Liver (tissue), 9 donors: ENCODE data around the gene TYMS. TPM values are rescaled to one million over a fixed set of nuclear protein-coding genes. Genes with fewer than 3 reads are reported as not detected.
A peak's percentile ranks its signal among the peaks of the same experiment; 100 is the strongest.

Source experiments
- DNase-seq: peaks from one replicate; pipeline ENCODE4 v3.0.0-alpha.2; 2017; ENCODE audit warnings: low spot score
- H3K27ac ChIP-seq, 2 donors: one replicate each; pipeline ENCODE4 v1.7.0; 2013; ENCODE audit warnings: inconsistent platforms in 2 of 2, low read length in 2 of 2, control low read depth in 1 of 2, low read depth in 1 of 2, mild to moderate bottlenecking in 1 of 2
- H3K27me3 ChIP-seq, 4 donors: one replicate each; pipeline versions ENCODE4 v1.6.1 to v1.7.0; 2013; ENCODE audit warnings: low read length in 3 of 4, inconsistent platforms in 1 of 4, mild to moderate bottlenecking in 1 of 4, moderate library complexity in 1 of 4; ENCODE audit not compliant: control insufficient read depth in 4 of 4, insufficient read depth in 4 of 4
- H3K36me3 ChIP-seq, 4 donors: one replicate each; pipeline versions ENCODE4 v1.6.1 to v1.7.0; 2013; ENCODE audit warnings: low read length in 3 of 4, mild to moderate bottlenecking in 3 of 4, low read depth in 1 of 4, moderate library complexity in 1 of 4; ENCODE audit not compliant: control insufficient read depth in 4 of 4, insufficient read depth in 3 of 4
- H3K4me1 ChIP-seq, 4 donors: one replicate each; pipeline versions ENCODE4 v1.6.1 to v1.7.0; 2013; ENCODE audit warnings: low read length in 3 of 4, mild to moderate bottlenecking in 3 of 4, moderate library complexity in 1 of 4; ENCODE audit not compliant: control insufficient read depth in 4 of 4, insufficient read depth in 4 of 4
- H3K4me3 ChIP-seq, 3 donors: one replicate each; pipeline versions ENCODE4 v1.6.1 to v1.7.0; 2013; ENCODE audit warnings: low read length in 3 of 3, control low read depth in 1 of 3, low read depth in 1 of 3, mild to moderate bottlenecking in 1 of 3
- H3K9ac ChIP-seq, 2 donors: one replicate each; pipeline ENCODE4 v1.7.0; 2013; ENCODE audit warnings: low read length in 2 of 2, mild to moderate bottlenecking in 2 of 2, moderate library complexity in 2 of 2, control low read depth in 1 of 2, low read depth in 1 of 2
- H3K9me3 ChIP-seq, 4 donors: one replicate each; pipeline versions ENCODE4 v1.6.1 to v1.7.0; 2013; ENCODE audit warnings: low read length in 3 of 4; ENCODE audit not compliant: control insufficient read depth in 4 of 4
- FOXA1 ChIP-seq: IDR thresholded peaks from 2 replicates; pipeline ENCODE4 v1.6.1; 2016; ENCODE audit warnings: antibody characterized with exemption
- FOXA2 ChIP-seq: IDR thresholded peaks from 2 replicates; pipeline ENCODE4 v1.6.1; 2016; ENCODE audit warnings: antibody characterized with exemption
- GABPA ChIP-seq, 2 donors: IDR thresholded peaks in 1 of 2; conservative IDR thresholded peaks in 1 of 2; 2 replicates each; pipeline ENCODE4 v1.6.1; 2016; ENCODE audit warnings: antibody characterized with exemption in 2 of 2, mild to moderate bottlenecking in 1 of 2, moderate library complexity in 1 of 2
- JUND ChIP-seq, 2 donors: IDR thresholded peaks; 2 replicates each; pipeline ENCODE4 v1.6.1; 2016; ENCODE audit warnings: antibody characterized with exemption in 2 of 2
- RAD21 ChIP-seq, 2 donors: IDR thresholded peaks; 2 replicates each; pipeline ENCODE4 v1.6.1; 2016; ENCODE audit warnings: antibody characterized with exemption in 2 of 2, mild to moderate bottlenecking in 2 of 2
- SP1 ChIP-seq: IDR thresholded peaks from 2 replicates; pipeline ENCODE4 v1.6.1; 2018; ENCODE audit warnings: antibody characterized with exemption, mild to moderate bottlenecking
- YY1 ChIP-seq: IDR thresholded peaks from 2 replicates; pipeline ENCODE4 v1.6.1; 2016; ENCODE audit warnings: antibody characterized with exemption, mild to moderate bottlenecking
- WGBS: extraction: QIAGEN DNeasy Blood & Tissue Kit; methylation state at CpG from one replicate; pipeline ENCODE4 v1.1.7; 2013; 5-methylcytosine and 5-hydroxymethylcytosine counted together
- polyA plus RNA-seq, 2 donors: library from polyadenylated mRNA; stranded (reverse) in 1 of 2; unstranded in 1 of 2; fragments of 200-250 nt in 1 of 2; fragments of >200 nt in 1 of 2; fragmentation: Nextera tagmentation in 1 of 2; extraction: Ambion mirVana in 1 of 2; gene quantifications; one replicate each; pipeline versions ENCODE4 v1.2.1 to v1.2.3, GENCODE V29; 2013 to 2015
- total RNA-seq, 2 donors: library from RNA; depleted of rRNA; stranded (reverse); fragments of >200 nt; gene quantifications; one replicate each; pipeline ENCODE4 v1.2.3, GENCODE V29; 2014
- TF ChIP-seq, protein P1 (sequence below): IDR thresholded peaks from 2 replicates; pipeline ENCODE4 v1.6.1; 2016; ENCODE audit warnings: antibody characterized with exemption
- TF ChIP-seq, protein P2 (sequence below): IDR thresholded peaks from 2 replicates; pipeline ENCODE4 v1.6.1; 2016; ENCODE audit warnings: antibody characterized with exemption
- TF ChIP-seq, protein P3 (sequence below): IDR thresholded peaks from 2 replicates; pipeline ENCODE4 v1.6.1; 2016; ENCODE audit warnings: antibody characterized with exemption
- TF ChIP-seq, protein P4 (sequence below): IDR thresholded peaks from 2 replicates; pipeline ENCODE4 v1.6.1; 2016; ENCODE audit warnings: antibody characterized with exemption, mild to moderate bottlenecking
- donor health status: healthy.
- donor health status: healthy.
- donor health status: healthy.
- donor health status: healthy.
- donor health status: healthy.

The TYMS gene
- total and polyA plus RNA-seq, 4 donors = 0.25 to 77.4 (median 5.3) TPM

DNA sequence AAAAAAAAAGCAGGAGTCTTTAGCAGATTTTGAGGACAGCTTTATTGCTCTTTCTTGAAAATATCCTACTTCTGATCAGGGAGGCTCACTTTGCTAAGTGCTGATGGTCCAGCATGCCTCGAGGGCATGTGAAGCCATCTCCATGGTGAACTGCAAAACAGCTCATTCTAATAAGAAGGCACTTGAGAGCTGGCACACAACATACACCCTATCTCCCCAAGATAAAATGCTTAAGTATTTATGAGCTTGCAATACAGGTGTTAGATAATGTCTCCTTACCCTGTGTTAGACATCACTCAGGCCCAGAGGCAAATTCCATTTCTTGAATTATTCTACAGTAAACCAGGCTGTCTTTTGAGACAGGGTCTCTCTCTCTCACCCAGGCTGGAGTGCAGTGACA is 52.3 kb downstream of the TYMS start (continued):
- TF ChIP-seq FOXA2 = no peak

DNA sequence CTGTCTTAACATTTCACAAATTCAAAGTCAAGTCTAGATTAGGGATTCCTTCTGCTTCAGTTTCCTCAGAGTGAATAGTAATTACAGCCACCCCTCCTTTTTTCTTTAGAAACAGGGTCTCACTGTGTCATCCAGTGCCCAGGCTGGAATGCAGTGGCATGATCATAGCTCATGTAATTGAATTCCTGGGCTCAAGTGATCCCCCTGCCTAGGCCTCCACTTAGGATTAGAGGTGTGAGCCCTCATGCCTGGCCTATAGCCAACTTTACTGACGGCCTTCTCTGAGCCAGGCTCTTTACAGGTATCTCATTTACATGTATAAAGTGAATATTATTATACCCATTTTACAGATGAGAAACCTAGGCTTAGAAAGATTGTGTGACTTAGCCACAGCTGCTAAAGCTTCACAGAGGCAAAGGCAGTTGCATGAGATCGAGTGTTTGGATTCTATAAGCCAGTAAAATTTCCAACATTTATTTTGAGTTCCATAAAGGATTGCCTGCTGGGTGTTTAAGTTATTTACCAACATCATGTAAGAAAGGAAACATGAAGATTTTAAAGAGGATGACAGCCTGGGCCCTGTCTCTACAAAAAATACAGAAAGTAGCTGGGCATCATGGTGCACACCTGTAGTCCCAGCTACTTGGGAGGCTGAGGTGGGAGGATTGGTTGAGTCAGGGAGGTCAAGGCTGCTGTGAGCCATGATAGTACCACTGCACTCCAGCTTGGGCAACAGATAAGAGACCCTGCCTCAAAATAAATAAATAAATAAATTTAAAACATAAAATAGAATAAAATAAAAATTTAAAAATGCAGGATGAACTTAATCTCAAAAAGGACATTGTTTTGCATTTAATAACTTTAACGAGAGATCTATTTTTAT is 53.2 kb downstream of the TYMS start:
- peaks cover 0 to 13% (median 4%) of the 10 kb centered on the region in 4 donors for H3K4me1 ChIP-seq
- DNase-seq = no peak
- WGBS = 75% methylated on average over 3 of the region's 3 CpGs
- H3K27me3 ChIP-seq = no peaks in the 10 kb centered on the region
- H3K36me3 ChIP-seq = peaks cover 4 to 9% (median 5%) of the 10 kb centered on the region in 4 donors
- H3K27ac ChIP-seq = peak overlapping the region in 1 of 2 donors; percentile 99
- TF ChIP-seq, protein P1, sequence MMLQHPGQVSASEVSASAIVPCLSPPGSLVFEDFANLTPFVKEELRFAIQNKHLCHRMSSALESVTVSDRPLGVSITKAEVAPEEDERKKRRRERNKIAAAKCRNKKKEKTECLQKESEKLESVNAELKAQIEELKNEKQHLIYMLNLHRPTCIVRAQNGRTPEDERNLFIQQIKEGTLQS = no peak
- no peak for TF ChIP-seq JUND (IDR thresholded peaks at IDR 0.05)
- no peak for TF ChIP-seq GABPA (IDR thresholded peaks at IDR 0.05 in 1 of 2, conservative IDR thresholded peaks at IDR 0.05 in 1 of 2)
- no peak for TF ChIP-seq SP1
- TF ChIP-seq RAD21 (IDR thresholded peaks at IDR 0.05) = no peak
- TF ChIP-seq, protein P2, sequence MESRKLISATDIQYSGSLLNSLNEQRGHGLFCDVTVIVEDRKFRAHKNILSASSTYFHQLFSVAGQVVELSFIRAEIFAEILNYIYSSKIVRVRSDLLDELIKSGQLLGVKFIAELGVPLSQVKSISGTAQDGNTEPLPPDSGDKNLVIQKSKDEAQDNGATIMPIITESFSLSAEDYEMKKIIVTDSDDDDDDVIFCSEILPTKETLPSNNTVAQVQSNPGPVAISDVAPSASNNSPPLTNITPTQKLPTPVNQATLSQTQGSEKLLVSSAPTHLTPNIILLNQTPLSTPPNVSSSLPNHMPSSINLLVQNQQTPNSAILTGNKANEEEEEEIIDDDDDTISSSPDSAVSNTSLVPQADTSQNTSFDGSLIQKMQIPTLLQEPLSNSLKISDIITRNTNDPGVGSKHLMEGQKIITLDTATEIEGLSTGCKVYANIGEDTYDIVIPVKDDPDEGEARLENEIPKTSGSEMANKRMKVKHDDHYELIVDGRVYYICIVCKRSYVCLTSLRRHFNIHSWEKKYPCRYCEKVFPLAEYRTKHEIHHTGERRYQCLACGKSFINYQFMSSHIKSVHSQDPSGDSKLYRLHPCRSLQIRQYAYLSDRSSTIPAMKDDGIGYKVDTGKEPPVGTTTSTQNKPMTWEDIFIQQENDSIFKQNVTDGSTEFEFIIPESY = no peak
- TF ChIP-seq, protein P3, sequence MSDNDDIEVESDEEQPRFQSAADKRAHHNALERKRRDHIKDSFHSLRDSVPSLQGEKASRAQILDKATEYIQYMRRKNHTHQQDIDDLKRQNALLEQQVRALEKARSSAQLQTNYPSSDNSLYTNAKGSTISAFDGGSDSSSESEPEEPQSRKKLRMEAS = no peak
- TF ChIP-seq, protein P4, sequence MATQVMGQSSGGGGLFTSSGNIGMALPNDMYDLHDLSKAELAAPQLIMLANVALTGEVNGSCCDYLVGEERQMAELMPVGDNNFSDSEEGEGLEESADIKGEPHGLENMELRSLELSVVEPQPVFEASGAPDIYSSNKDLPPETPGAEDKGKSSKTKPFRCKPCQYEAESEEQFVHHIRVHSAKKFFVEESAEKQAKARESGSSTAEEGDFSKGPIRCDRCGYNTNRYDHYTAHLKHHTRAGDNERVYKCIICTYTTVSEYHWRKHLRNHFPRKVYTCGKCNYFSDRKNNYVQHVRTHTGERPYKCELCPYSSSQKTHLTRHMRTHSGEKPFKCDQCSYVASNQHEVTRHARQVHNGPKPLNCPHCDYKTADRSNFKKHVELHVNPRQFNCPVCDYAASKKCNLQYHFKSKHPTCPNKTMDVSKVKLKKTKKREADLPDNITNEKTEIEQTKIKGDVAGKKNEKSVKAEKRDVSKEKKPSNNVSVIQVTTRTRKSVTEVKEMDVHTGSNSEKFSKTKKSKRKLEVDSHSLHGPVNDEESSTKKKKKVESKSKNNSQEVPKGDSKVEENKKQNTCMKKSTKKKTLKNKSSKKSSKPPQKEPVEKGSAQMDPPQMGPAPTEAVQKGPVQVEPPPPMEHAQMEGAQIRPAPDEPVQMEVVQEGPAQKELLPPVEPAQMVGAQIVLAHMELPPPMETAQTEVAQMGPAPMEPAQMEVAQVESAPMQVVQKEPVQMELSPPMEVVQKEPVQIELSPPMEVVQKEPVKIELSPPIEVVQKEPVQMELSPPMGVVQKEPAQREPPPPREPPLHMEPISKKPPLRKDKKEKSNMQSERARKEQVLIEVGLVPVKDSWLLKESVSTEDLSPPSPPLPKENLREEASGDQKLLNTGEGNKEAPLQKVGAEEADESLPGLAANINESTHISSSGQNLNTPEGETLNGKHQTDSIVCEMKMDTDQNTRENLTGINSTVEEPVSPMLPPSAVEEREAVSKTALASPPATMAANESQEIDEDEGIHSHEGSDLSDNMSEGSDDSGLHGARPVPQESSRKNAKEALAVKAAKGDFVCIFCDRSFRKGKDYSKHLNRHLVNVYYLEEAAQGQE = no peak
- TF ChIP-seq FOXA2 = no peak
- TF ChIP-seq FOXA1 = no peak
- H3K9ac ChIP-seq = no peak overlapping the region
- no peak overlapping the region for H3K4me3 ChIP-seq
- no peaks in the 10 kb centered on the region for H3K9me3 ChIP-seq

DNA sequence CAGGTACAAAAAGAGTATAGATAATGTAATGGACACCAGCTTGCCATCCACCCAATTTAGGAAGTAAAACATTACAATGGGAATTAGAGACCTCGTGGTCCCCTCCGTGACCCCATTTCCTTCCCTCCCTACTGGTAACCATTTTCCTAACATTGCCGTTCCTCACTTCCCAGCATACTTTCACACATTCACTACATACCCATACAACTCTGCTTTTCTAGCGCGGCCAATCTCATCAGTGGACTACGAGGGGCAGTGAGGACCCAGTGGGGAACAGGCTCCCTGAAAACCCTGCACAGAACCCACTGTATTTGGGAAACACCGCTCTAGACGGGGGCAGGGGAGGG is 53.8 kb downstream of the TYMS start:
- Histone ChIP-seq H3K27ac (peak overlapping the region; percentile 93 to 99), H3K9me3 (no peaks in the 10 kb centered on the region), H3K36me3 (peaks cover 0 to 6% (median 5%) of the 10 kb centered on the region in 4 donors), H3K4me1 (peaks cover 0 to 13% (median 4%) of the 10 kb centered on the region in 4 donors), H3K9ac (peak overlapping the region; percentile 75 to 96), H3K4me3 (peak overlapping the region; percentile 79 to 85 (median 83)), H3K27me3 (no peaks in the 10 kb centered on the region)
- WGBS = 29% methylated on average over 8 of the region's 8 CpGs
- no peak for DNase-seq
- TF ChIP-seq FOXA1 (no peak), YY1 (no peak)
- TF ChIP-seq, protein P2 = no peak
